Suprapubic skin (tissue), 4 donors: ENCODE measurements around the gene ANKRD45. TPM values are rescaled to one million over a fixed set of nuclear protein-coding genes. Genes with fewer than 3 reads are reported as not detected.
"Not testable (repeated sequence)": the region's sequence is repeated elsewhere in the genome, so short reads cannot be mapped to it uniquely, and the experiment has no call there.

Source experiments
- DNase-seq, 2 donors: peaks; one replicate each; pipeline ENCODE4 v3.0.0-alpha.2; 2019; ENCODE audit warnings: low spot score in 2 of 2
- H3K27ac ChIP-seq: fragments of 200-600 bp; sonication (generic); one replicate; pipeline ENCODE4 v1.5.1; 2019
- H3K27me3 ChIP-seq: fragments of 200-600 bp; sonication (generic); one replicate; pipeline ENCODE4 v1.5.1; 2019
- H3K36me3 ChIP-seq: fragments of 200-600 bp; sonication (generic); one replicate; pipeline ENCODE4 v1.5.1; 2019
- H3K4me1 ChIP-seq: fragments of 200-600 bp; sonication (generic); one replicate; pipeline ENCODE4 v1.5.1; 2019
- H3K4me3 ChIP-seq: fragments of 200-600 bp; sonication (generic); one replicate; pipeline ENCODE4 v1.5.1; 2019; ENCODE audit warnings: mild to moderate bottlenecking
- H3K9me3 ChIP-seq: fragments of 200-600 bp; sonication (generic); one replicate; pipeline ENCODE4 v1.5.1; 2019
- CTCF ChIP-seq, 2 donors: fragments of 200-600 bp in 1 of 2; fragments of 450-650 bp in 1 of 2; sonication (generic) in 1 of 2; IDR thresholded peaks; one replicate each; pipeline ENCODE4 v1.5.1; 2016 to 2019; ENCODE audit warnings: antibody characterized with exemption in 2 of 2, mild to moderate bottlenecking in 1 of 2, moderate library complexity in 1 of 2
- EP300 ChIP-seq: sonication (generic); formaldehyde crosslinking; IDR thresholded peaks from one replicate; pipeline ENCODE4 v1.6.1; 2017; ENCODE audit warnings: antibody characterized with exemption
- POLR2A ChIP-seq, 2 donors: fragments of 450-650 bp; IDR thresholded peaks; one replicate each; pipeline ENCODE4 v1.6.1; 2017; ENCODE audit warnings: antibody characterized with exemption in 2 of 2, mild to moderate bottlenecking in 2 of 2, moderate library complexity in 2 of 2
- POLR2AphosphoS5 ChIP-seq, 3 donors: sonication (generic); formaldehyde crosslinking; IDR thresholded peaks; one replicate each; pipeline ENCODE4 v1.6.1; 2017; ENCODE audit warnings: antibody characterized with exemption in 3 of 3
- WGBS: methylation state at CpG from one replicate; pipeline ENCODE4 v1.1.5; 2018; 5-methylcytosine and 5-hydroxymethylcytosine counted together
- total RNA-seq, 4 donors: library from RNA; depleted of rRNA; stranded (reverse); fragments of >200 nt; gene quantifications; one replicate each; pipeline ENCODE4 v1.1.0, GENCODE V29; 2016

Gene ANKRD45
- total RNA-seq, 4 donors from 2014 or later = not detected

GRCh38 chr1:173580071-173580470 is 89.6 kb downstream of the ANKRD45 start:
- 88% methylated on average over 3 of the region's 3 CpGs for WGBS
- H3K36me3 ChIP-seq = no peaks in the 10 kb centered on the region
- no peaks in the 10 kb centered on the region for H3K9me3 ChIP-seq
- DNase-seq = no peak
- H3K27me3 ChIP-seq = no peaks in the 10 kb centered on the region
- H3K4me3 ChIP-seq = no peak overlapping the region
- H3K27ac ChIP-seq = no peak overlapping the region
- no peak for TF ChIP-seq CTCF (IDR thresholded peaks at IDR 0.05)
- TF ChIP-seq EP300 = no peak
- no peak for TF ChIP-seq POLR2A (IDR thresholded peaks at IDR 0.05)
- no peak for TF ChIP-seq POLR2AphosphoS5 (IDR thresholded peaks at IDR 0.05)
- no peaks in the 10 kb centered on the region for H3K4me1 ChIP-seq

DNA sequence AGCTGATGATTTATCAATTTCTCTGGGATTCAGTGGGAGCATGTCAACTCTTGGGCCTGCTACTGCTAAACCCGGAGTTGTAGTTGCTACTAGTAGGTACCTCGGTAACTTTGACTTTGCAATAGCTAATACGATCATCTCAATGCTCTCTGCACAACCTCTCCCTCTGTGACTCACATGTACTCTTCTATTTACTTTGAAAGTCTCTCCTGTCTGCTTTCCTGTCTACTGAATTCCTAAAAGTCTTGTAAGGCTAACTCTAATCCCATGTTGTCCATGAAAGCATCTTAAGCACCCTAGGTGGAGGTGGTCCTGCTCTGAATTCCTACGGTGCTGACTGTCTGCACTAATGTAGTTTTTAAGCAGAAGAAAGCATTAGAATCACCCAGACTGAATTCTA is 96.1 kb downstream of the ANKRD45 start:
- TF ChIP-seq EP300 = no peak
- TF ChIP-seq CTCF (IDR thresholded peaks at IDR 0.05) = no peak
- TF ChIP-seq POLR2AphosphoS5 (IDR thresholded peaks at IDR 0.05) = no peak
- no peak for TF ChIP-seq POLR2A (IDR thresholded peaks at IDR 0.05)
- WGBS = 97% methylated on average over 4 of the region's 4 CpGs
- H3K4me3 ChIP-seq = no peak overlapping the region
- no peaks in the 10 kb centered on the region for H3K27me3 ChIP-seq
- H3K4me1 ChIP-seq = no peaks in the 10 kb centered on the region
- no peak for DNase-seq
- H3K27ac ChIP-seq = no peak overlapping the region
- H3K9me3 ChIP-seq = no peaks in the 10 kb centered on the region
- H3K36me3 ChIP-seq = no peaks in the 10 kb centered on the region

DNA sequence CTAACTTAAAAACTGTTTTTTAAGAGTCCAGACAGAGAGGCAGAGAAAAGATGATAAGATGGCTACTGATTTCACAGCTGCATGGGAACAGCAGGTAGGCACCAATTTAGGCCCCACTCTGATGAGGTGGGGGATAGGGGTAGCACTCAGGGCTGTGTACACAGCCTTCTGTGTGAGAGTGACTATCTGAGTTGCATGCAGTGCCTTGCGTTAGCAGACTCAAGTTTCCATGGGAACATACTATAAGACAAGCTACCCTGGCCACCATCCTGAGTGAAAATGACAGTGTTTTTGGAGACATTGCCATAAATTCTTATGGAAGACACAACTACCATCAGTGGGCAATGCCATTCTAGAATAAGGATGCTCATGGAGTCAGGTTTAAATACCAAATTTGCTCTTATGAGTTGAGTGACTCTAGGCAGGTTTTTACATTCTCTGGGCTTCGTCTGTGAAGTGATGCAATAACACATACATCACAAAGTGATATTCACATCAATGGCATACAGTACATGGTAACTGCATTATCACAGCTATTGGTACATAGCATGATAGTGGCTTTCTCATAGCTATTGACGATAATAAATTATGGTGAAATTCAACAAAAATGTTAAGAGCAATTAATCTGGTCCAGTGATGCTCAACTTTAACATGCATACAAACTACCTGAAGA is 97.3 kb downstream of the ANKRD45 start:
- 97% methylated on average over 3 of the region's 3 CpGs for WGBS
- H3K27me3 ChIP-seq = no peaks in the 10 kb centered on the region
- TF ChIP-seq CTCF (IDR thresholded peaks at IDR 0.05) (no peak), EP300 (no peak), POLR2A (IDR thresholded peaks at IDR 0.05) (no peak), POLR2AphosphoS5 (IDR thresholded peaks at IDR 0.05) (no peak)
- H3K4me3 ChIP-seq = no peak overlapping the region
- H3K9me3 ChIP-seq = no peaks in the 10 kb centered on the region
- H3K27ac ChIP-seq = no peak overlapping the region
- no peaks in the 10 kb centered on the region for H3K36me3 ChIP-seq
- H3K4me1 ChIP-seq = no peaks in the 10 kb centered on the region
- DNase-seq = no peak

- Histone ChIP-seq H3K27ac (no peak overlapping the region), H3K9me3 (no peaks in the 10 kb centered on the region), H3K36me3 (no peaks in the 10 kb centered on the region), H3K4me1 (no peaks in the 10 kb centered on the region), H3K4me3 (no peak overlapping the region), H3K27me3 (no peaks in the 10 kb centered on the region)
- TF ChIP-seq POLR2A (IDR thresholded peaks at IDR 0.05) (no peak), POLR2AphosphoS5 (IDR thresholded peaks at IDR 0.05) (no peak), EP300 (no peak), CTCF (IDR thresholded peaks at IDR 0.05) (no peak)
- 67% methylated on average over 4 of the region's 4 CpGs for WGBS
- DNase-seq = no peak
These were observed 99.2 kb downstream of the ANKRD45 start for GRCh38 chr1:173570370-173571007.

DNA sequence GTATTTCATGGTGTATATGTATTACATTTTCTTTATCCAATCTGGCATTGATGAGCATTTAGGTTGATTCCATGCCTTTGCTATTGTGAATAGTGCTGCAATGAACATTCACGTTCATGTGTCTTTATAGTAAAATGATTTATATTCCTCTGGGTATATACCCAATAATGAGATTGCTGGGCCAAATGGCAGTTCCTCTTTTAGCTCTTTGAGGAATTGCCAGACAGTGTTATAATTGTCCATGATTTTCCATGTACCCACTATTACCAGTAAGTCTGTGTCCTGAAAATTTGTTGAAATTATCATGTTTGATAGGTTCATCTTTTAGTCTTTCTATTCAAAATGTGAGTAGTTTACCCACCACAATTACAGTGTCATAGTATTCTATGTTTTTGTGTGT is 101.2 kb downstream of the ANKRD45 start:
- TF ChIP-seq CTCF (IDR thresholded peaks at IDR 0.05) = no peak
- no peak for TF ChIP-seq POLR2AphosphoS5 (IDR thresholded peaks at IDR 0.05)
- no peak for TF ChIP-seq EP300
- no peak for TF ChIP-seq POLR2A (IDR thresholded peaks at IDR 0.05)
- H3K27ac ChIP-seq = no peak overlapping the region
- 77% methylated on average over 1 of the region's 1 CpG for WGBS
- no peaks in the 10 kb centered on the region for H3K27me3 ChIP-seq
- H3K36me3 ChIP-seq = no peaks in the 10 kb centered on the region
- no peak for DNase-seq
- H3K9me3 ChIP-seq = no peaks in the 10 kb centered on the region
- no peaks in the 10 kb centered on the region for H3K4me1 ChIP-seq
- H3K4me3 ChIP-seq = no peak overlapping the region

DNA sequence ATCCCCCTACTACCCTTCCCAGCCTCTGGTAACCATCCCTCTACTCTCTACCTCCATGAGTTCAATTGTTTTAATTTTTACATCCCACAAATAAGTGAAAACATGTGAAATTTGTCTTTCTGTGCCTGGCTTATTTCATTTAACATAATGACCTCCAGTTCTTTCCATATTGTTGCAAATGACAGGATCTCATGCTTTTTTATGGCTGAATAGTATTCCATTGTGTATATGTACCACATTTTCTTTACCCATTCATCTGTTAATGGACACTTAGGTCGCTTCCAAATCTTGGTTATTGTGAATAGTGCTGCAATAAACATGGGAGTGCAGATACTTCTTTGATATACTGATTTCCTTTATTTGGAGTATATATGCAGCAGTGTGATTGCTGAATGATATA is 105.8 kb downstream of the ANKRD45 start:
- not testable (repeated sequence) for DNase-seq, H3K36me3 ChIP-seq, H3K4me1 ChIP-seq, H3K27me3 ChIP-seq, H3K4me3 ChIP-seq, H3K9me3 ChIP-seq, H3K27ac ChIP-seq
- 64% methylated on average over 1 of the region's 1 CpG for WGBS
